ENCODE results near the gene CWF19L2.
A peak's percentile ranks its signal among the peaks of the same experiment; 100 is the strongest.
"Not testable (repeated sequence)": the region's sequence is repeated elsewhere in the genome, so short reads cannot be mapped to it uniquely, and the experiment has no call there.

The CWF19L2 gene

GRCh38 chr11:107457558-107458271, at the start of gene CWF19L2:
Gene CWF19L2 (minus strand): TSS chr11:107457825. CDS start chr11:107457816, 9 bp downstream.
- peak; percentile 96 for FAIRE-seq

GRCh38 chr11:107505647-107506225, 48.1 kb upstream of the CWF19L2 start:
- FAIRE-seq, result no peak

- no peak for FAIRE-seq
These were observed 47.4 kb upstream of the CWF19L2 start for GRCh38 chr11:107504981-107505380.

- FAIRE-seq, result no peak
These were observed 44.1 kb upstream of the CWF19L2 start for GRCh38 chr11:107501713-107502112.

GRCh38 chr11:107497371-107497770, 39.7 kb upstream of the CWF19L2 start:
- FAIRE-seq, result not testable (repeated sequence)

- FAIRE-seq, result no peak
These were observed 38.4 kb upstream of the CWF19L2 start for GRCh38 chr11:107496011-107496410.

- FAIRE-seq, result no peak
These were observed 36.4 kb upstream of the CWF19L2 start for GRCh38 chr11:107494055-107494454.

- no peak for FAIRE-seq
These were observed 35.5 kb upstream of the CWF19L2 start for GRCh38 chr11:107493117-107493516.

GRCh38 chr11:107490836-107491235, 33.2 kb upstream of the CWF19L2 start:
- no peak for FAIRE-seq

- FAIRE-seq, result no peak
These were observed 24.6 kb upstream of the CWF19L2 start for GRCh38 chr11:107482234-107482633.

GRCh38 chr11:107478922-107479321, 21.3 kb upstream of the CWF19L2 start:
- FAIRE-seq, result no peak

- FAIRE-seq, result no peak
These were observed 20.2 kb upstream of the CWF19L2 start for GRCh38 chr11:107477820-107478219.

GRCh38 chr11:107473792-107474191, 16.2 kb upstream of the CWF19L2 start:
- no peak for FAIRE-seq

GRCh38 chr11:107472966-107473365, 15.3 kb upstream of the CWF19L2 start:
- no peak for FAIRE-seq

GRCh38 chr11:107468596-107468995, 11.0 kb upstream of the CWF19L2 start:
- no peak for FAIRE-seq

- FAIRE-seq, result no peak
These were observed 10.1 kb upstream of the CWF19L2 start for GRCh38 chr11:107467696-107468095.

- FAIRE-seq, result not testable (repeated sequence)
These were observed 8.7 kb upstream of the CWF19L2 start for GRCh38 chr11:107466275-107466866.

- FAIRE-seq, result no peak
These were observed 444 bp downstream of the CWF19L2 start for GRCh38 chr11:107457205-107457557.

- no peak for FAIRE-seq
These were observed 3.9 kb downstream of the CWF19L2 start for GRCh38 chr11:107453594-107454286.

- no peak for FAIRE-seq
These were observed 10.7 kb downstream of the CWF19L2 start for GRCh38 chr11:107446822-107447431.

GRCh38 chr11:107442715-107443215, 14.9 kb downstream of the CWF19L2 start:
- FAIRE-seq, result no peak

- no peak for FAIRE-seq
These were observed 17.9 kb downstream of the CWF19L2 start for GRCh38 chr11:107439586-107440167.

- FAIRE-seq, result peak; percentile 38
These were observed 19.5 kb downstream of the CWF19L2 start for GRCh38 chr11:107438148-107438547.
